Right renal cortex interstitium (tissue), 3 donors: ENCODE data around the gene PUM1. TPM values are rescaled to one million over a fixed set of nuclear protein-coding genes. Genes with fewer than 3 reads are reported as not detected.
"Not testable (repeated sequence)": the region's sequence is repeated elsewhere in the genome, so short reads cannot be mapped to it uniquely, and the experiment has no call there.

Experiments used
- DNase-seq, 3 donors: peaks; one replicate each; pipeline ENCODE4 v3.0.0-alpha.2; 2013; ENCODE audit warnings: low read depth in 3 of 3, low spot score in 2 of 3
- polyA plus RNA-seq, 3 donors: library from polyadenylated mRNA; unstranded; fragments of 120-200 nt; gene quantifications; one replicate each; pipeline ENCODE4 v1.2.1, GENCODE V29; 2013; ENCODE audit not compliant: insufficient read length in 3 of 3

The PUM1 gene
- polyA plus RNA-seq, 3 donors: 132 to 140 (median 137) TPM

- no peak for DNase-seq
Measured at GRCh38 chr1:30968220-30968971, 97.1 kb downstream of the PUM1 start.

DNA sequence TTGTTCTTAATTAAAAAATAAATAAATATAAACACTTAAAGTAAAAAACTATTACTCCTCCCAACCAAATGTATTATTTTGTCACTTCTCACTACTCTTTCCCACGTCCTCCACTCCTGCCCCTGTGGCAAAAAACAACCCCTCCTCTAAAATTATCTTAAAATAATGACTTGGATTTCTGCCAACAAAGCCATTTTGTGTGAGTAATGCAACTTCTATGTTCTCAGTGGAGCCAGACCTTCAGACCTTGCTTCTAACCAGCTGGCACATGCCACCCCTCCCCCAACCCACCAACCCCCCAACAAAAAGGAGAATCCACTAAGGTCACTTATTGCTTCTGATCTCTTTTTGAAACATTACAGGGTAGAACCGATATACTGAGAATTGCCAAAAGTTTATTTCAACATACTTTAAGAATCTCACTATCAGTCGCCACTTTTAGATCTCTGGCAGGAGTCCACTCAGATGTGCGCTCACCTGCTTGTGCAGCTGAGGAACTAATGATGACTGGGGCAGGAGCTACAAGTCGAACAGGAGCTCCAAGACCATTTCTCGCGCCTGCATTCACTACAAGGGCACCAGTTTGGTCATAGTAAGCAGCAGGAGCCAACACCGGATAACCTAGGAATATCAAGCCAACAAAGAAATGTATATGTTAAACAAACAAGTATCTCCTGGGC lies 98.7 kb downstream of the PUM1 start:
- DNase-seq: peak in 1 of 3 donors; percentile 25

DNA sequence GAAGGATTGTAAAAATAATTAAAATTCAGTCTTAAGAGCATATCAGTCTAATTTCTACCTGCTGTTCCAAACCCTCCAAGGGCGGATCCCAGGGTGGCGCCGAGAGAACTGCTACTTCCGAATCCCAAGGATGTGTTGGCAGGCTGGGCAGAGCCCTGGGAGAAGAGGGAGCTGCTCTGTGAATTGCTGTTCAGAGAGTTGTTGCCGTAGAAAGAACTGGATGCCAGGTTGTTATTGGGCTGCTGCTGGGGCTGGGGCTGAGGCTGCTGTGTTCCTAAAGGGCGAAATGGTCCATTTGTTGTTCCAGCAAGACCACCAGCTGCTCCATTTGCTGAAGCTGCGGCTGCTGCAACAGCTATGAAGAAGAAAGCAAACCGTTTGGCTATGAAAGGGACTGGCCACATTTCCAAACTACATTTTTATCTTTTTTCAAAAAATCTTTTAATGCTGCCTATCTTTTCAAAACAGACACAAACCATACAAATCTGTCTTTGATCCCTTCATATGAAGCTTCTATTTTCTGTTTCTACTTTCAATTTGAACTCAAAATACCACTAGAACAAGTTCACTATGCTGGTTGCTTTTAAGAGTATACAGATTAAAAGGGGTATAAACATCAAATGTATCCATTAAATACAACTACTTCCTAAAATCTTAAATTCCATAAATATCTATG lies 99.5 kb downstream of the PUM1 start:
- no peak for DNase-seq

DNA sequence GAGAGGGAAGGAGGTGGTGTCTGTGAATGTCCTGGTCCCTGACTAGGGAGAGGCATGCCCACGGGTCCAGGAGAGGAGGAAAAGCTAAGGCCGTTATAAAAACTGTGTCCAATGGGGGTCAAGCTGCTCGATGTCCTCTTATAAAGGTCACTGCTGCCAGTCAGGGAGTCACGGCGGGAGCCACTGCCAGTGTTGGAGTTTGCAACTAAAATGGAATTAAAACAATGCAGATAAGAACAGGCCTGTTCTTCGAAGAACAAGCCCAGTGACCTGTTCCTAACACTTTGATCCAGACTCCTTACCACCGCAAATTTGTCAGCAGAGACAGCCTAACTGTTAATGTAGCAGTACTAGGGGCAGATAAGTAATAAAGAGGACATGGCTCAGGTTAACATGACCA lies 100.8 kb downstream of the PUM1 start:
- no peak for DNase-seq

DNA sequence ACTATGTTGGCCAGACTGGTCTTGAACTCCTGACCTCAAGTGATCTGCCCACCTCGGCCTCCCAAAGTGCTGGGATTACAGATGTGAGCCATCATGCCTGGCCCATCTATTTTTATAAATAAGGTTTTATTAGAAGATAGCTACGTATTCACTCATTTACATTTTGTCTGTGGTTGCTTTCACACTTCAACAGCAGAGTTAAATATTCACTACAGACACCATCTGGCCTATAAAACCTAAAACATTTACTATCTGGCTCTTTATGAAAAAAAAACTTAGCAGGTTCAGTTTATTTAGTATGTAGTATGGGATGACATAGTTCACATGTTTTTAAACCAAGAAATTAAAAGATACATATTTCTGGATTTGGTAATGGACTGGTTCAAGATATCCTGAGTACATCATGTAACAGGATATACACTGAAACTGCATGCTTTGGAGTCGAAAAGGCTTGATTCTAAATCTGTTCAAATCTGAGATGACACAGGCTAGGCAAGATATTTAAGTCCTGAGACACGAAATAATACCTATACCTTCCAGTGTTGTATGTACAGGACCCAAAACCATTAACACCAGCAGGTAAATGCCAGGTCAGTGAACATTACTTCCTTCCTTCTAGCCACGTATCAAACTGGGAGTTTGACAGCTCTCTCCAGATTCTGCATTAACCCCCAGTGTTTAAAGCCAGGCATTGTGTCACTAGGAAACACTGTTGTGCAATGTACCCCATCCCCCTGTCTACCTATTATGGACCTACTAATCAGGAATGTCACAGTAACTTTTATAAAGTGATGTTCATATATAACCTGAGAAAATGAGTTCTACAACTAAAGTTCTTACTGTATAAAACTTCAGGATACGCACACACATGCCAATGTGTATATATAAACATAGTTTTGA lies 102.7 kb downstream of the PUM1 start:
- no peak for DNase-seq

DNA sequence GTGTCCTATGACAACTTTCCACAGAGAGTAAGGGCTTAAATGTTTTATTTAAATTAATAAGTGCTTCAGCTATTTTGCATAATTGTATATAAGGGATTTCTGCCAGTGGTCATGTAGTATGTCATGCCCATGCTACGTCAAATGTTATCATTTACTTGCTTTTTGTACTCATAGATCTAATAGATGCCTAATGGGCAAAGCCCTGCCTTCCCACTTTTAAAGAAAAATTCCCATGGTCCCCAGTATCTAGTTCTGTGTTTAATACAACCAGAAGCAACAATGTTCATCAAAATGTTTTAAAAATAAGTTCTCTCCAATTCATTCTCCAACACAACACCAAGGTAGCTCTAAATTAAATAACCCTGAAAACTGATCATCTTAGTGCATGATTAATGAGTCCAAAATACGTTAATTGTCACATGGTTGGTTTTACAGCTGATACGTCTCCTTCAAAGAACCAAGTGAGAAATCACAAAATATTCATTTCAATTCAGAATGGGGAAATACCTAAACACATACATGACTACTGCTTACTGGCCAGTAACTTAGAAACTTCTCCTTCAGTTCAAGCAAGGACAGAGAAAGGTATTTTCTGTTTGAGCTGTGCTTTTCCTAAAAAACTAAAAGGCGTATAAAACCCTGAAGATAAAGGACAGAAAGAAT lies 107.8 kb downstream of the PUM1 start:
- DNase-seq: no peak

GRCh38 chr1:30955448-30956015 lies 110.0 kb downstream of the PUM1 start:
- DNase-seq: no peak

DNA sequence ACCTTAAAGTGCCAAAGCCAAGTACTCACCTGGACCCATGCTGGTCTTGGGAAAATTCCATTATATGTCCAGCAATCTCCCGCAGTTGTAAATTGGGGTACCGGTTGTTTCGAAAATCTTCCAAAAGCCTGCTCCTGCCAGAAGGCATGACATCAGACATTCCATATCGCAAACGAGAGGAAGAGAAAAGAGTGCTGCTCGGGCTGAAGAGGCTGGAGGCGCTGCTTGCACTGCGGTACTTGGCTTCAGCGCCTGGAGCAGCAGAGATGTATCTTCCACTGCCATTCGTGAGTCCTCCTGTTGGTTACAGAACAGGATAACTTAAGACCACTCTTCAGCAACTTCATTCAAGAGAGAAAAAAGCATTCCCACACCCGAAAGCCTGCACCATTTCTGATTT lies 111.8 kb downstream of the PUM1 start:
- DNase-seq: no peak

- no peak for DNase-seq
Measured at GRCh38 chr1:30952098-30952497, 113.4 kb downstream of the PUM1 start.

GRCh38 chr1:30950700-30951099 lies 114.8 kb downstream of the PUM1 start:
- no peak for DNase-seq

DNA sequence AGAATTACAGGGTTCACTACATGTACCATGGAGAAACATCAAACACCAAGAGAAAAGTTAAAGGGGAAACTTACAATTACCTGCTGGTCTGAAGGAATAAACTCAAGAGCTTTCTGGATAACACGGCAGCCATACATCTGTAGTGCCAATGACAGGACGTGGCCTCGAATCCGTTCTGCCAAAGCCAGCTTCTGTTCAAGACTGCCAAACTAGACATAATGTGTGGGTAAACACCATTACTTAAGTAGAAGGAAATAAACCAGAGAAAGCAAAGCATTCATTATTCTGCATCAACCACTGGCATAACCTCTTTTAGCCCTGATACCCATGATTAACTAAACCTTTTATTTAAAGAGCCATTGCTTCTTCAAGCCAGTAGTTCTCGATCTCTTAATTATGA lies 115.5 kb downstream of the PUM1 start:
- no peak for DNase-seq

- not testable (repeated sequence) for DNase-seq
Measured at GRCh38 chr1:30949487-30949838, 116.1 kb downstream of the PUM1 start.

DNA sequence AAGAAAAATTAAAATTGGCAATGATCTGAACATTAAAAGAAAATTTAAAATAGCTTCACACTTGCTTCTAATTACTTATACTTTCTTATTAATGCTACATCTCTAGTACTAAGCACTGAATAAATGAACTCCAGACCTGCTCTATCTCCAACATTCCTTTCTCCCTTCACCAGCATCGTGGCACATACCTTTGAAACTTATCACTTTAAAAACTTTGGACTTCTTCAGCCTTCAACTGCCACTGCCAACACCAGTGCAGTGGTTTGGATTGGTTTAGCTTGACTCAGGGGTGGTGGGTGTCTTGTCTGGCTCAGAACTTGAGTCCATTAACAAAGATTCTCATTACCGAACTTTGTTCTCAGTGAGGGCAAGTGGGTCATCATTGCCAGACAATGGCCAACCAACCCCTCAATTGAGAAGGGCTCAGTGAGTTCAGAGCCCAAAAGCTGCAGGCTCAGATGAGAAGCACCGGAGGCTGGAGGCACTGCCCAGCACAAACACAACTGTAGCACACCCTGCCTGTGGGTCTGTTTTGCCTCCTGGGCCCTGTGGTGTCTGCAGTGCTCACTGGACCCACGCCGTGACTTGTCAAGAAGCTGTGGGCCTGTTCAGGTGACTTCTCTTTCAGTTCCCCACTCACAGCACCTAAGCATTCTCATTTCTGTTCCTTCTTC lies 116.6 kb downstream of the PUM1 start:
- DNase-seq: not testable (repeated sequence)

GRCh38 chr1:30948278-30948677 lies 117.2 kb downstream of the PUM1 start:
- no peak for DNase-seq

DNA sequence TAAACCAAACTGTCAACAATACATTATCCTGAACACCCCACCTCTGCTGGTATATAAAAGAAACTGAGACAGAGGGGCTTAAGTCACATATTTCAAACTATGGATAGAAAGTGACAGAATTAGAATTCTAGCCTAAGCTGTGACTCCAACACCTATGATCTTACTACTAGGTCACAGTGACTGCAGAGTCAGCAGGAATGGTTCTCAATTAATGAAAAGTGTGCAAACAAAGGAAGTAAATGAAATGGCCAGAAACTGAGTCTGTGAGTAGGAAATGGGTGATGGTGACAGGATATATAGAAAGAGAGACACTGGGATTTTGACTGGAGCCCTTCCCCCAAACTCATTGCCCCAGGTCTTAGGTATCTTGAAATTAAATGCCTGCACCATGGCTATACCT lies 118.3 kb downstream of the PUM1 start:
- DNase-seq: no peak

GRCh38 chr1:30942326-30942963 lies 123.1 kb downstream of the PUM1 start:
- DNase-seq: no peak

- DNase-seq: no peak
Measured at GRCh38 chr1:30940541-30940940, 125.0 kb downstream of the PUM1 start.

DNA sequence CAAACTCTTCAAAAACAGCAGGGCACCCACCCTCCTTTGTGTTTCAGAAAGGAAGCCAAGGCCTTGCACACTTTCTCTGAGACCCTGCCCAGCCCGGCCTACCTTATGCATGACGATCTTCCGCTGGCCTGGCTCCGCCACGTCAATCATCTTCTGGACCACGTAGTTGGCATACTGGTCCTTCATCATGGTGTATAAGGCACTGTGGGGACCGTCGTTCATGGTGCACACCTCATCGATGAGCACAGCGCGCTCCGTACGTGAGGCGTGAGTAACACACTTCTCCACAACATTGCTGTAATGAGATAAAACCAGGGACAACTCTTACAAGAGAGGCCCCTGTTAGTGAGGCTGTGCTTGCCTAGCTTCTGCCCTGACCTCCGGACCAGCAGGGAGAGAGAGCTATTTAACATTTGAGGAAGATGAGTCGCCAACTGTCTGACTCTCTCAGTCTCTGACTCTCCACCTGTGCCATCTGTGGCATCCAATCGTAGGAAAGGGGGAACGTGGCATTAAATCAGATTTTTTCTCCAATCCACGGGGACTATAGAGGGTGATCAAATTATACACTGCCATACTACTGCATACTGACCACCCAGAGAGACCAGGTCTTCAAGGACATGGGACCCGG lies 128.9 kb downstream of the PUM1 start:
- no peak for DNase-seq
